Keratinocyte (primary cell): ENCODE measurements around the gene CLRN2.

ENCODE experiments used
- EZH2 ChIP-seq: IDR thresholded peaks from one replicate; pipeline ENCODE4 v1.6.1; 2012; ENCODE audit warnings: inconsistent platforms, mild to moderate bottlenecking, low read length, moderate library complexity
- TF ChIP-seq, protein P1 (sequence below), 3 experiments: IDR thresholded peaks in 1 of 3; conservative IDR thresholded peaks in 1 of 3; optimal IDR thresholded peaks in 1 of 3; 2 replicates in 2 of 3; 3 replicates in 1 of 3; pipeline versions ENCODE3 to v1.5.1; 2011; ENCODE audit warnings: low read length in 3 of 3, mild to moderate bottlenecking in 3 of 3, moderate library complexity in 2 of 3, control low read depth in 1 of 3, inconsistent platforms in 1 of 3; ENCODE audit not compliant: insufficient read depth in 2 of 3; ENCODE audit errors: extremely low read depth in 1 of 3

DNA sequence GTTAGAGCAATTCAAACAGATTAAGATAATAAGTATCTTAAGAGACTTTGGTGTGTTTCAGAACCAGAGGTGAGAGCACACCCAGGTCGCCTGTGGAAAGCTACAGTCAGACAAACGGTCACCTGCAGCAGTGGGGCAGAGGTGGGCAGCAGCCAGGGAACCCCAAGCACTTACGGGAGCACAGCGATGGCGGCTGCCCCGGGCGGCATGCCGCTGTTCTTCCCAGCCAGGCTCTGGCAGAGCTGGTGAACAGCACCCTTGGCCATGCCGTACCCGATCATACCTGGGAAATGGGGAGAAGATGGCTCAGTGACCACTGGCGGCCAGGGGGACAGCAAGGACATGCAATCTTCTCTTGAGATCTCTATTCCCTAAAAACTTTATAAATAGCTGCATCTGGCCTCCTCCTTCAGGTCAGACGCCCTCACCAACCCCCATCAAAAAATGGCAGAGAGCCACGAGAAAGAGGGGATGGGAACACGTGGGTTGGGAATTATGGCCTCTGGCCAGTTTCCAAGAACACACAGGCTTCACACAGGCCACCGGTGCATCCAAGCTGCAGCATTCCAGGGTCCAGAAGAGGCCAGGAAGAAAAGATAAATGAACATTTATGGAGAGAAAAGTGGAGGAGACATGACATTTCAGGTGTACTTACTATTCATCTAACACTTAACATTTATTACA is 22.8 kb upstream of the CLRN2 start:
- TF ChIP-seq, protein P1, sequence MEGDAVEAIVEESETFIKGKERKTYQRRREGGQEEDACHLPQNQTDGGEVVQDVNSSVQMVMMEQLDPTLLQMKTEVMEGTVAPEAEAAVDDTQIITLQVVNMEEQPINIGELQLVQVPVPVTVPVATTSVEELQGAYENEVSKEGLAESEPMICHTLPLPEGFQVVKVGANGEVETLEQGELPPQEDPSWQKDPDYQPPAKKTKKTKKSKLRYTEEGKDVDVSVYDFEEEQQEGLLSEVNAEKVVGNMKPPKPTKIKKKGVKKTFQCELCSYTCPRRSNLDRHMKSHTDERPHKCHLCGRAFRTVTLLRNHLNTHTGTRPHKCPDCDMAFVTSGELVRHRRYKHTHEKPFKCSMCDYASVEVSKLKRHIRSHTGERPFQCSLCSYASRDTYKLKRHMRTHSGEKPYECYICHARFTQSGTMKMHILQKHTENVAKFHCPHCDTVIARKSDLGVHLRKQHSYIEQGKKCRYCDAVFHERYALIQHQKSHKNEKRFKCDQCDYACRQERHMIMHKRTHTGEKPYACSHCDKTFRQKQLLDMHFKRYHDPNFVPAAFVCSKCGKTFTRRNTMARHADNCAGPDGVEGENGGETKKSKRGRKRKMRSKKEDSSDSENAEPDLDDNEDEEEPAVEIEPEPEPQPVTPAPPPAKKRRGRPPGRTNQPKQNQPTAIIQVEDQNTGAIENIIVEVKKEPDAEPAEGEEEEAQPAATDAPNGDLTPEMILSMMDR (optimal IDR thresholded peaks at IDR 0.05 in 1 of 3, IDR thresholded peaks at IDR 0.05 in 1 of 3, conservative IDR thresholded peaks at IDR 0.05 in 1 of 3; ENCODE audit: extremely low read depth in 1 of 3, insufficient read depth in 2 of 3, low read length in 3 of 3), result no peak
- TF ChIP-seq EZH2, result no peak
